ENCODE measurements around the gene EVL.
"Not testable (repeated sequence)": the region's sequence is repeated elsewhere in the genome, so short reads cannot be mapped to it uniquely, and the experiment has no call there.

Gene EVL

GRCh38 chr14:100065111-100065871 lies at the start of gene EVL:
TSS of gene EVL (plus strand) at chr14:100065422. CDS start at chr14:100065501, 79 bp downstream.
- peaks cover 38% of the 10 kb centered on the region for H3K4me1 Mint-ChIP-seq
- H3K4me3 Mint-ChIP-seq: peak within 1 kb of the TSS; percentile 87
- peaks cover under 1% of the 10 kb centered on the region for H3K36me3 Mint-ChIP-seq
- no peaks in the 10 kb centered on the region for H3K27me3 Mint-ChIP-seq
- peak within 1 kb of the TSS; percentile 85 for H3K27ac Mint-ChIP-seq
- no peaks in the 10 kb centered on the region for H3K9me3 Mint-ChIP-seq
- DNase-seq (ENCODE audit: low spot score in 2 of 2) (peak; percentile 53 to 57), ATAC-seq (ENCODE audit: low read depth) (peak; percentile 74)

DNA sequence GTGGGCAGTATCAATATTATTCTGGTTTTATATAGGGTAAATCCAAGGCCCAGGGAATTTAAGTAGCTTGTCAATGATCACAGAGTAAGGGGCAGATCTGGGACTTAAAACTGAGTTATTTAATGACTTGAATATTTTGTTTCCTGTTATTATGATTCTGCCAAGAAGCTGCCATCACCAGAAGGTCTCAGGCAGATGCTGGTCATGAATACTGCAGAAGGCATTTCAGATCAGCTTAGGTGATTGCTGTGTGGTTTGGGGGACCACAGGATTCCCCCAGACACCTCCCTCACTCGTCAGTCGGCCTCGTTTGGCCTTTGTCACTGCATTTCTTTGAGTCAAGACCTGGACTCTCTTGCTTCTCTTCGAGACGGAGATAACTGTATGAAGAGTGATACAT lies 47.7 kb upstream of the EVL start:
- Mint-ChIP-seq H3K9me3 (no peaks in the 10 kb centered on the region), H3K27ac (no peak overlapping the region), H3K4me1 (peaks cover 3% of the 10 kb centered on the region), H3K36me3 (no peaks in the 10 kb centered on the region), H3K4me3 (no peak overlapping the region), H3K27me3 (peaks cover 2% of the 10 kb centered on the region)
- ATAC-seq (ENCODE audit: low read depth) (no peak), DNase-seq (ENCODE audit: low spot score in 2 of 2) (no peak)

GRCh38 chr14:100018054-100018453 lies 47.2 kb upstream of the EVL start:
- peaks cover 3% of the 10 kb centered on the region for H3K4me1 Mint-ChIP-seq
- no peak overlapping the region for H3K27ac Mint-ChIP-seq
- DNase-seq (ENCODE audit: low spot score in 2 of 2): no peak
- H3K36me3 Mint-ChIP-seq: no peaks in the 10 kb centered on the region
- no peak overlapping the region for H3K4me3 Mint-ChIP-seq
- no peaks in the 10 kb centered on the region for H3K9me3 Mint-ChIP-seq
- H3K27me3 Mint-ChIP-seq: peaks cover 2% of the 10 kb centered on the region
- ATAC-seq (ENCODE audit: low read depth): no peak

DNA sequence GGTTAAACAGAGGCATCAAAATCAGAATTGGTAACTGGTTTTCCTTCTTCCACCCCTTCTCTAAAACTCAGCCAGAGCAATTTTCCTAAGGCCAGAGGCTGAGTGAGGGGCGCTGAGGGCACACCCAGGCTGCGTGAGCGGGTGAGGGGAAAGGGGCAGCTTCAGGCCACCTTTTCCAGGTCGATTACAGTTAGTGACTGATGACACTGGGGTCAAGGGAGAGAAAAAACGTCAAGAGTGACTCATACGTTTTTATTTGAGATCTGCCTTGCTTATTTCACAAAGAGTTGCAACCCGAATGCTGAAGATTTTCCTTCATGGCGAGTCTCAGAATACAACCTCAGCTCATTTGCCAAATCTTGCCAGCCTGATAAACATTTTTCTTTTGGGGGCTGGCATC lies 46.7 kb upstream of the EVL start:
- DNase-seq (ENCODE audit: low spot score in 2 of 2) (no peak), ATAC-seq (ENCODE audit: low read depth) (no peak)
- Mint-ChIP-seq H3K27me3 (peaks cover 2% of the 10 kb centered on the region), H3K27ac (no peak overlapping the region), H3K4me3 (no peak overlapping the region), H3K4me1 (peaks cover 3% of the 10 kb centered on the region), H3K36me3 (no peaks in the 10 kb centered on the region), H3K9me3 (no peaks in the 10 kb centered on the region)

DNA sequence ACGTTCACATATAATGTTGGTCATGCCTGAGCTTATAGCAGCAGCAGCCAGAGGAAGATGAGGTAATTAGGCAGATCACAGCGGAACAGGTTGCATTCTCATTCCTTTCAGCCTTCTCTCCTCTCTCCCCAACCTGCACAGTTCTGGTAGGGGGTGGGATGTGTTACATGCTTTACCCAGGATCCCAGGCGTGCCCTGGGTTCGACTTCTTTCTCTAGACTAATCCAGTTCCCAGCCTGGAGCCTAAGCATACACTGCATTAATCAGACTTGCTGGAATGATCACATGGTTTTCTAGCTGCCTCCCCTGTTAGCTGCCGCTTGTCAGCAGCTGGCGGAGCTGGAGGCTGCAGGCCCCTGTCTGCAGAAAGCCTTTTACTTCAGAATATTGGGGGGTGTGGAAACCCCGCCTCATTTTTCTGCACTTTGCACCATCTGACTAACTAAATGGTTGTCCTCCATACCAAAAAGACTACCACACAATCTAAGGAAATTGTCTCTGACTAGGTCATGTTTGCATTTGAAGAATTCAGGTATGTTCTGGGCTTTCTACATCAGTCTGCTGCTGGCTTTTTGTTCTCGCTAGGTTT lies 46.0 kb upstream of the EVL start:
- no peak for ATAC-seq (ENCODE audit: low read depth)
- Mint-ChIP-seq H3K4me1 (peaks cover 3% of the 10 kb centered on the region), H3K27me3 (peaks cover 5% of the 10 kb centered on the region), H3K4me3 (no peak overlapping the region), H3K27ac (no peak overlapping the region), H3K9me3 (no peaks in the 10 kb centered on the region), H3K36me3 (no peaks in the 10 kb centered on the region)
- DNase-seq (ENCODE audit: low spot score in 2 of 2): no peak

DNA sequence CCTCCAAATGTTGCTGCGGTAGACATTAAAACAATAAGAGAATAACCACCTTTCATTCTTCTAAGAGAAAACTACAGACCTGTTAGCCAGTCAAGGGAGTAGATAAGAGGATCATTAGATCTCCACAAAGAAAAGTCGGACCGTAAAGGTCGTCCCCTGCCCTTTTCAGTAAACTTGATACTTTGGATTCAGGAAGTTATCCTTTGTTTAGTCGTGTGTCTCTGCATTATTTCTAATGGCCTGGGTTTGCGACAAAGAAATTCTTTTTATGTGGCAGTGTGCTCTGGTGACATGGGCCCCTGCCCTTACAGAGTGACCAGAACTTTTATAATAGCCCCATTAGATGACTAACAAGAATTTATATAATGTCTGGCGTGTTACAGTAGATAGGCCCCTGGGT lies 44.6 kb upstream of the EVL start:
- ATAC-seq (ENCODE audit: low read depth) (no peak), DNase-seq (ENCODE audit: low spot score in 2 of 2) (no peak)
- Mint-ChIP-seq H3K4me1 (peaks cover 3% of the 10 kb centered on the region), H3K36me3 (no peaks in the 10 kb centered on the region), H3K27me3 (peaks cover 9% of the 10 kb centered on the region), H3K27ac (no peak overlapping the region), H3K9me3 (no peaks in the 10 kb centered on the region), H3K4me3 (no peak overlapping the region)

DNA sequence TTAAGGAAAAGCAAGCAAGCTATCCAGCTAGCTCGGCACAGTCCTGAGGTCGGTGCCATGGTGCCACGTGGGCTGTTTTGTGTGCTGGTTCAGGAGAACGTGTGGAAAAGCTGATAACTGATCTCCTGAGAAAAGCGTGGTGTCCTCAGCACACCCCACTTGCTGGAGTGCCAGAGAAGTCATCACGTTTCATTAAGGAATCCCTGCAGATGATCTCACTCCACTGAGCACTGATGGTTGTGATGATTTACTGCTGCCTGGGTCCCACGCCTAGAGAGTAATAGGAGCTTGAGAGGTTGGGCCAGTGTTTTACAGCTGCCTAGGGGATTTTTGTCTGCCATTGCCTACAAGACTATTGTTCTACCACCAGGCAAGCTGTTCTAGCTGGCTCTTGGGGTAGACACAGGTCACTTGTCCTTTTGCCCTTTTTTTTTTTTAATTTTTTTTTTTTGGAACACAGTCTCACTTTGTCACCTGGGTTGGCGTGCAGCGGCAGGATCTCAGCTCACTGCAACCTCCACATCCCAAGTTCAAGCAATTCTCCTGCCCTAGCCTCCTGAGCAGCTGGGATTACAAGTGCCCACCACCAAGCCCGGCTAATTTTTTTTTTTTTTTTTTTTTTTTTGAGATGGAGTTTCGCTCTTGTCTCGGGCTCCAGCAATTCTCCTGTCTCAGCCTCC lies 42.3 kb upstream of the EVL start:
- DNase-seq (ENCODE audit: low spot score in 2 of 2) (no peak), ATAC-seq (ENCODE audit: low read depth) (no peak)
- no peak overlapping the region for H3K4me3 Mint-ChIP-seq
- no peak overlapping the region for H3K27ac Mint-ChIP-seq
- H3K4me1 Mint-ChIP-seq: peaks cover 3% of the 10 kb centered on the region
- no peaks in the 10 kb centered on the region for H3K9me3 Mint-ChIP-seq
- H3K36me3 Mint-ChIP-seq: no peaks in the 10 kb centered on the region
- peaks cover 10% of the 10 kb centered on the region for H3K27me3 Mint-ChIP-seq

GRCh38 chr14:100025111-100025510 lies 40.1 kb upstream of the EVL start:
- H3K27ac Mint-ChIP-seq: no peak overlapping the region

GRCh38 chr14:100027771-100028490 lies 37.3 kb upstream of the EVL start:
- no peaks in the 10 kb centered on the region for H3K9me3 Mint-ChIP-seq

More at GRCh38 chr14:100025111-100025510, 40.1 kb upstream of the EVL start:
- Mint-ChIP-seq H3K27me3 (peaks cover 14% of the 10 kb centered on the region), H3K4me3 (no peak overlapping the region), H3K9me3 (no peaks in the 10 kb centered on the region), H3K36me3 (no peaks in the 10 kb centered on the region), H3K4me1 (peaks cover 3% of the 10 kb centered on the region)
- DNase-seq (ENCODE audit: low spot score in 2 of 2) (no peak), ATAC-seq (ENCODE audit: low read depth) (no peak)

DNA sequence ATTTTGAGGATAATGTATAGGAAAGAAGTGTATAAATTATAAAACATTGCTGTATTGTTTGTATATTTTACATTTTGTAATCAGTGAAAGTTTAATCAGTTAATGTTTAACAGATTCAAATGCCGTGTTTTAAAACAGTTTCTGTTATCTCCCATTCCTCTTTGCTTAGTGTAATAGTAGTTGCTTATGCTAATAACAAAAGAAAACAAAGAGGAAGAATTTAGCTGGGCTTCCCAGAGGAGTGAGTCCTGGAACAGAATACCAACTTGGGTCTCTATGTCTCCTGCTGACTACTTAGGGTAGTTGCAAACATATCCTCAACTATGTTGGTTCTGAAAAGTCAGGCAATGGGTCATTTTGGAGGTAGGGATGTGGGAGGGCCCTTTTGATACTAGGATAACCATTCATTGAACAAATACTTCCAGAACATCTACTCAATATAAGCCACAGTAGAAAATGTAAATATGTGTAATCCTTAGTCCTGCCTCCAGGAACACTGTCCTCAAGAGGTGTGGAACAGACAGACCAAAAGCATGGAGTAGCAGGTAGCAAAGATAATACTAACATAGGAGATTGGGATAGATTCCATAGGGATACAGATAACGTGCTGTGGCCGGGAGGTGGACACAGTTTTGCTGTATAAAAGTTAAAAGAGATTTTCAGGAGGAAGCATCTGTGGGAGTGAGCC lies 36.1 kb upstream of the EVL start:
- DNase-seq (ENCODE audit: low spot score in 2 of 2): no peak
- Mint-ChIP-seq H3K4me1 (peaks cover 3% of the 10 kb centered on the region), H3K27me3 (peaks cover 8% of the 10 kb centered on the region), H3K9me3 (no peaks in the 10 kb centered on the region), H3K36me3 (no peaks in the 10 kb centered on the region), H3K27ac (no peak overlapping the region), H3K4me3 (no peak overlapping the region)
- ATAC-seq (ENCODE audit: low read depth): no peak

More at GRCh38 chr14:100027771-100028490, 37.3 kb upstream of the EVL start:
- Mint-ChIP-seq H3K4me1 (peaks cover 3% of the 10 kb centered on the region), H3K27ac (no peak overlapping the region), H3K4me3 (no peak overlapping the region), H3K36me3 (no peaks in the 10 kb centered on the region), H3K27me3 (peaks cover 12% of the 10 kb centered on the region)
- DNase-seq (ENCODE audit: low spot score in 2 of 2): no peak
- ATAC-seq (ENCODE audit: low read depth): no peak

GRCh38 chr14:100030006-100030405 lies 35.2 kb upstream of the EVL start:
- H3K27ac Mint-ChIP-seq; H3K36me3 Mint-ChIP-seq; H3K27me3 Mint-ChIP-seq; ATAC-seq (ENCODE audit: low read depth); H3K4me1 Mint-ChIP-seq; H3K9me3 Mint-ChIP-seq; H3K4me3 Mint-ChIP-seq; DNase-seq (ENCODE audit: low spot score in 2 of 2): not testable (repeated sequence)

GRCh38 chr14:100030452-100031153 lies 34.6 kb upstream of the EVL start:
- no peaks in the 10 kb centered on the region for H3K4me1 Mint-ChIP-seq

More at GRCh38 chr14:100030452-100031153, 34.6 kb upstream of the EVL start:
- Mint-ChIP-seq H3K9me3 (no peaks in the 10 kb centered on the region), H3K36me3 (no peaks in the 10 kb centered on the region), H3K27me3 (peaks cover 5% of the 10 kb centered on the region), H3K27ac (no peak overlapping the region), H3K4me3 (no peak overlapping the region)
- DNase-seq (ENCODE audit: low spot score in 2 of 2) (no peak), ATAC-seq (ENCODE audit: low read depth) (no peak)

All from memory B cell (primary cell).